GM10248 (cell line): Measurements from ENCODE around the gene KLHL25.

ENCODE experiments used
- CTCF ChIA-PET: fragments of 300-600 bp; sonication (Branson Sonifier 250); formaldehyde crosslinking; extraction: SDS; loops from one replicate; lab custom pipeline; 2021; ENCODE audit warnings: antibody characterized with exemption; lab: Yijun Ruan, JAX
- POLR2A ChIA-PET: fragments of 350-650 bp; sonication (Branson Sonifier 250); formaldehyde crosslinking; extraction: SDS; loops from one replicate; lab custom pipeline; 2020; ENCODE audit warnings: antibody characterized with exemption; lab: Yijun Ruan, JAX
- DNase-seq: peaks from one replicate; pipeline ENCODE4 v3.0.0; 2012; ENCODE audit errors: extremely low spot score
- TF ChIP-seq, protein P1 (sequence below): IDR thresholded peaks from 2 replicates; pipeline ENCODE4 v1.5.1; 2012; ENCODE audit warnings: mild to moderate bottlenecking, low read depth; ENCODE audit errors: extremely low read depth, missing control alignments, control extremely low read depth

KLHL25 gene

DNA sequence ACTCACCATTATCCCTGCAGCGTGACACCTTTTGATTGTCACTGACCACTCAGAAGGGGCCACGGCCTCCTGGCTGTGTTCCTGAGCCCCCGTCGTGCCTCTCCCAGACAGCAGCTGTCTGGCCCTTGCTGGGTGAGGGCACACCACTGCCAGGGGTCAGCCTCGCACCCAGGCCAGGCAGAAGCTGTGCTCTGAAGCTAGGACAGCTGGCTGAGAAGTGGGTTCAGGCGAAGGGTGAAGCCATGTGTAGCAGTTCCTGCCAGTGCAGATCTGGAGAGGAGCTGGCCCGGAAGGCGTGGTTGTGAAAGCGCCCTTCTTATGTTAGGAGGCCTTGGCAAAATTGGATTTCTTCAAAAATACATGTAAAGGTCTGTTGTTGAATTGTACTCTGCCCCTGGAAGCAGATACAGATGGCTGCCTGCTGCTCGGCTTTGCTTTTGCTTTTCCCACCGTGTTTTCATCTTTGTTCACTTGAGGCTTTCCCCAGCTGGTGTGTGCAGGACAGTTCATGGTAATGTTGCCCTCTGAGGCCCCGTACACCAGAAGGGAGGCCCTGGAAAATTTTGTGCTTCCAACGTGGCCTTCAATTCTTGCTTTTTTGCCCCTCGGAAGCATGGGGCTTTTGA is 49.1 kb downstream of the KLHL25 start:
- CTCF ChIA-PET = no interaction called here
- peak; percentile 10 for DNase-seq
- TF ChIP-seq, protein P1, sequence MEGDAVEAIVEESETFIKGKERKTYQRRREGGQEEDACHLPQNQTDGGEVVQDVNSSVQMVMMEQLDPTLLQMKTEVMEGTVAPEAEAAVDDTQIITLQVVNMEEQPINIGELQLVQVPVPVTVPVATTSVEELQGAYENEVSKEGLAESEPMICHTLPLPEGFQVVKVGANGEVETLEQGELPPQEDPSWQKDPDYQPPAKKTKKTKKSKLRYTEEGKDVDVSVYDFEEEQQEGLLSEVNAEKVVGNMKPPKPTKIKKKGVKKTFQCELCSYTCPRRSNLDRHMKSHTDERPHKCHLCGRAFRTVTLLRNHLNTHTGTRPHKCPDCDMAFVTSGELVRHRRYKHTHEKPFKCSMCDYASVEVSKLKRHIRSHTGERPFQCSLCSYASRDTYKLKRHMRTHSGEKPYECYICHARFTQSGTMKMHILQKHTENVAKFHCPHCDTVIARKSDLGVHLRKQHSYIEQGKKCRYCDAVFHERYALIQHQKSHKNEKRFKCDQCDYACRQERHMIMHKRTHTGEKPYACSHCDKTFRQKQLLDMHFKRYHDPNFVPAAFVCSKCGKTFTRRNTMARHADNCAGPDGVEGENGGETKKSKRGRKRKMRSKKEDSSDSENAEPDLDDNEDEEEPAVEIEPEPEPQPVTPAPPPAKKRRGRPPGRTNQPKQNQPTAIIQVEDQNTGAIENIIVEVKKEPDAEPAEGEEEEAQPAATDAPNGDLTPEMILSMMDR = no peak
- POLR2A ChIA-PET = no interaction called here

DNA sequence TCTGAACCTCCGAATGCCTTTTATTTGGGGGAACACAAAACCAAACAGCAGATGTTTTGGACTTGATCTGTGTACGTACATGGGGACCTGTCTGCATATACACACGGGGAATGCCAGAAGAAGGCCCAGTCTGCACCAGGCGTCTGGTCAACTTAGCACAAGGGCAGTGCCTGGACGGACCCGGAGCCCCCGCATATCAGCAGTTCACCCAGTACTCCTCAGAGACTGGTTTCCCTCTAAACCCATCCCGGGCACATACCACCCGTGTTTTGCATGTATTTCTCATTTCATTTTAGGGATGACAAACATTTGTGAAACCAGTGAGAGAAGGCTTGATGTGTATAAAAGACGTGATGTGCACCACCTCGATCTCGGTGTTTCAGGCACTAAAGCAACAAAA is 49.7 kb downstream of the KLHL25 start:
- POLR2A ChIA-PET = no interaction called here
- CTCF ChIA-PET = no interaction called here
- no peak for DNase-seq
- TF ChIP-seq, protein P1 = no peak

DNA sequence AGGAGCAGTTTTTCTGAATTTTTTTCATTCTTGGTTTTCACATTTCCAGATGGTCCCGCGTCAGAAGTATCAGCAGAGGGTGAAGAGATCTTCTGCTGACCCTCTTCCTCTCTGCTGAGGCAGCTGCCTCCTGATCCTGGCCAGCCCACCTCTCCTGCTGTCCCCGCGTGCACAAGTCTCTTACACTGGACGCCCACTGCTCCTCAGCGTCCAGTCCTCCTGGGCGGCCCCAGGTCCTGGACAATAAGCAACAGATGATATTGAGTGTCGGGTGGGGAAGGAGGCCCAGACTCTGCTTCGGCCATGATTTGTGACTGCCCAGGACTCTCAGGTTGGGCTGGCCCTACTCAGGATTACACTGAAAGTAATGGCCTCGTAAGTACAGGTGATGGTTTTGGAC is 50.1 kb downstream of the KLHL25 start:
- POLR2A ChIA-PET = no interaction called here
- TF ChIP-seq, protein P1 = no peak

DNA sequence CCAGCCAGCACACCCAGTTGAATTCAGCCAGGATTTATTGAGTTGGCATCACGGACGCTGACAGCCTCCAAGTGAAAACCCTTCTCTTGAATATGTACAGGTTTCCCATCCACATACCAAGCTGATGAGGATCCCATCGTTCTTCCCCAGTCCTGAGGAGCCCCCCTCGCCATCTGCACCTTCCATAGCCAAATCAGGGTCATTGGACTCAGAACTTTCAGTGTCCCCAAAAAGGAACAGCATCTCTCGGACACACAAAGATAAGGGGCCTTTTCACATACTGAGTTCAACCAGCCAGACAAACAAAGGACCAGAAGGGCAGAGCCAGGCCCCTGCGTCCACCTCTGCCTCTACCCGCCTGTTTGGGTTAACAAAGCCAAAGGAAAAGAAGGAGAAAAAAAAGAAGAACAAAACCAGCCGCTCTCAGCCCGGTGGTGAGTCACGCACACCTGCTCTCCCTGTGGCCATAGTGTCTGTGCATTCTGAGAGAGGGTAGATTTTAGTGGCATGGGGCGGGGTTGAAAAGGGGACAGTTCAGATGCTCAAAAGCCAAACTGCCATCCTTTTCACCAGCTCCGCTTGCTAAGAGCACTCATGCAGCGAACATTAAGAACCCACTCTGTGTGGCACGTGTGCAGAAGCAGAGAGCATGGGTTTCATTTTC is 51.2 kb downstream of the KLHL25 start:
- CTCF ChIA-PET = interaction anchor here (0.9 to 5.2 kb wide), 3 partner anchors 8 to 14 kb away, joined by 3 to 30 read pairs (median 4); no protein-coding TSS in a partner anchor
- TF ChIP-seq, protein P1 = no peak
- POLR2A ChIA-PET = no interaction called here
- no peak for DNase-seq

More for the DNA sequence above, 50.1 kb downstream of the KLHL25 start:
- no peak for DNase-seq
- CTCF ChIA-PET = interaction anchor here (5.2 kb wide), 1 partner anchor 15 kb away, joined by 30 read pairs; no protein-coding TSS in a partner anchor

DNA sequence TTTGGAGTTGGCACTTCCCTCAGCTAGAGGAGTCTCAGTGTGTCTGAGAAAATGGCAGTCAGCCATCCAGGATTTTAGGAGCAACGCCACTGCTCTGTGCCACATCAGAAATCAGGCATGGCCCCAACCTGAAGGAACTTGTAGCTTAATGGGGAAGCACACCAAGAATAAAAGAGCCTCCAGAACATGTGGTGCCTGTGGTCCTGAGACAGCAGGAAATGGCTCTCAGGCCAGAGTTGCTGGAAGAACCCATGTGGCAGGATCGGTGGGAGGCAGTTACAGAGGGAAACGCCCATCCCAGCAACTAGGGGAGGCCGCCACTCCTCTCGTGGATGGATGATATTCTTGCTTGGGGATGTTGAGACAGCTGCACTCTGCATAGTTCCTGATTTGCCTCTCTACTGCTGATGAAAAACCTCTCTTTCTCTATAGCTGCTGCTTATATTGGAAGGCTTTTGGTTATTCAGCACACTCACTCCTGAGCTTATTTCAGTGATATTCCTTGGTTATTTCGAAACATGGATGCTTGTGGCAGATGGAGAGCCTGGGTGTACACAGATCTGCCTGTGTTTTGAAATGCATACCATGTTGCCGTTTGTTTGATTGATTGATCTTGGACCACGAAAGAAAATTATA is 52.4 kb downstream of the KLHL25 start:
- ChIA-PET POLR2A (no interaction called here), CTCF (interaction anchor here (1.1 to 5.2 kb wide), 7 partner anchors 9 to 98 kb away, joined by 3 to 30 read pairs (median 5); no protein-coding TSS in a partner anchor)
- TF ChIP-seq, protein P1 = no peak
- no peak for DNase-seq

DNA sequence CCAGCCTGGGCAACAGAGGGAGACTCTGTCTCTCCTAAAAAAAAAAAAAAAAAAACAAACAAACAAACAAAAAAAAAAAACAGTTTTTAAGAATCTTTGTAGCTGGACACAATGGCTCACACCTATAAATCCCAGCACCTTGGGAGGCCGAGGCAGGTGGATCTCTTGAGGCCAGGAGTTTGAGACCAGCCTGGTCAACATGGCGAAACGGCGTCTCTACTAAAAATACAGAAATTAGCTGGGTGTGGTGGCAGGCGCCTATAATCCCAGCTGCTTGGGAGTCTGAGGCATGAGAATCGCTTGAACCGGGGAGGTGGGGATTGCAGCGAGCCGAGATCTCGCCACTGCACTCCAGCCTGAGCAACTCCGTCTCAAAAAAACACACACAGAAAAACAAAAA is 53.1 kb downstream of the KLHL25 start:
- POLR2A ChIA-PET = no interaction called here
- CTCF ChIA-PET = interaction anchor here (1.4 to 5.2 kb wide), 5 partner anchors 8 to 98 kb away, joined by 4 to 30 read pairs (median 7); no protein-coding TSS in a partner anchor
- DNase-seq = no peak
- TF ChIP-seq, protein P1 = no peak
